Renal pelvis (tissue), 4 donors: Measurements from ENCODE around the gene TOPAZ1. TPM values are rescaled to one million over a fixed set of nuclear protein-coding genes. Genes with fewer than 3 reads are reported as not detected.

Source experiments
- DNase-seq: peaks from one replicate; pipeline ENCODE4 v3.0.0-alpha.2; 2013
- polyA plus RNA-seq, 3 donors: library from polyadenylated mRNA; unstranded; fragments of 120-200 nt; gene quantifications; one replicate each; pipeline ENCODE4 v1.2.1, GENCODE V29; 2013; ENCODE audit not compliant: insufficient read length in 3 of 3

TOPAZ1 gene
- polyA plus RNA-seq, 3 donors, result not detected

- no peak for DNase-seq
Measured at GRCh38 chr3:44242721-44243120, 1.0 kb downstream of the TOPAZ1 start.

GRCh38 chr3:44248152-44248551, 6.5 kb downstream of the TOPAZ1 start:
- DNase-seq, result no peak

GRCh38 chr3:44252332-44252959, 10.8 kb downstream of the TOPAZ1 start:
- DNase-seq, result peak; percentile 5

DNA sequence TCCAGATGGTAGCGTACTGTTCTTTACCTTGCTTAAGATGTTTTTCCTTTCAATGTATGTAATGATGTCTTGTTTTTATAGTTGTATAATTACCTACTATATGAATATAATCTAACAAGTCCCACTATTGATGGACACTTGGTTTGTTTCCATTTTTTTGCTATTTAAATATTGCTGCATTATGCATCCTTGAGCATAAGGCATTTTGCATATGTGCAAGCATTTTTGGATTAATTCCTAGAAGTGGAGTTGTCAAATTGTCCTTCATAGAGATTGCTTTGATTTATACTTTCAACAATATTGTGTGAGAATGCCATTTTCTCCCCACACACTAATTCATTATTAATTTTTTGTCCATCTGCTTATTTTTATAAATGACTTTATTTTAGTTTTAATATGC, 17.7 kb downstream of the TOPAZ1 start:
- DNase-seq, result no peak

DNA sequence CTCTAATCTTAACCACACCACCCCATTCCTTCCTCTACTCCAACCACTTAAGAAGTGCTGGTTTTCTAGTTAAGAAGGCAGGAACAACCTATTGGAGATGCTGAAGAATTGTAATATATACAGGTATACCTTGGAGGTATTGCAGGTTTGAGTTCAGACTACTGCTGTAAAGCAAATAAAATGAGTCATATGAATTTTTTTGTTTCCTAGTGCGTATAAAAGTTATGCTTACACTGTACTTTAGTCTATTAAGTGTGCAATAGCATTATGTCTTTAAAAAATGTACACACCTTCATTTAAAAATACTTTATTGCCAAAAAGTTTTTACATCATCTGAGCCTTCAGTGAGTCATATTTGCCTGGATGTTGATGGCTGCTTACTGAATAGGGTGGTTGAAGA, 22.5 kb downstream of the TOPAZ1 start:
- no peak for DNase-seq

DNA sequence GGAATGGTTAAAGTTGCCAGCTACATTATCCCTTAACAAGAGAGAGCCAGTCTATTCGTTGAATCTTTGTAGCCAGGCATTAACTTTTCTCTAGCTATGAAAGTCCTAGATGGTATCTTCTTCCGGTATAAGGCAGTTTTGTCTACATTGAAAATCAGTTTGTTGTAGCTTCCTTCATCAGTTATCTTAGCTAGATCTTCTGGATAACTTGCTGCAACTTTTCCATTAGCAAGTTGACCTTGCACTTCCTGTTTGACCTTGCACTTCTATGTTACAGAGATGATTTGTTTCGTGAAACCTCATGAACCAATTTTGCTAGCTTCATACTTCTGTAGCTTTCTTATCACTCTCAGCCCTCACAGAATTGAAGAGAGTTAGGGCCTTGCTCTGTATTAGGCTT, 24.1 kb downstream of the TOPAZ1 start:
- no peak for DNase-seq

DNA sequence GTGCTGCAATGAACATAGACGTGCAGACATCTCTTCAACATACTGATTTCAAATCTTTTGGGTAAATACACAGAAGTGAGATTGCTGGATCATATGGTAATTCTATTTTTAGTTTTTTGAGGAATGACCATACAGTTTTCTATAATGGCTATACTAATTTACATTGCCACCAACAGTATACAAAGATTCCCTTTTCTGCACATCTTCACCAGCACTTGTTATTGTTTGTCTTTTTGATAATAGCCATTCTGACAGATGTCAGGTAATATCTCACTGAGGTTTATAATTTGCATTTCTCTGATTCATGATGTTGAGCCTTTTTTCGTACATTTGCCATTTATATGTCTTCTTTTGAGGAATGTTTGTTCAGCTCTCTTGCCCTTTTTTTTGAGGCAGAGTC, 30.5 kb downstream of the TOPAZ1 start:
- DNase-seq, result no peak

DNA sequence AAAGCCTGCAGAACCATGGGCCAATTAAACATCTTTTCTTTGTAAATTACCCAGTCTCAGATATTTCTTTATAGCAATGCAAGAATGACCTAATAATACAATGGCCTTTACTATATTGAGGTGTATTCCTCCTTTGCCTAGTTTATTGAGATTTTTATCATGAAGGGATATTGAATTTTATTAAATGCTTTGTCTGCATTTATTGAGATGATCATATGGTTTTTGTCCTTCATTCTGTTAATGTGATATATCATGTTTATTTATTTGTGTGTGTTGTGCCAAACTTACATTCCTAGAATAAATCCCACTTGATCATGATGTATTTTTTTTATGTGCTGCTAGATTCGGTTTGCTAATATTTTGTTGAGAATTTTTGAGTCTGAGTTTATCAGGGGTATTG, 36.2 kb downstream of the TOPAZ1 start:
- no peak for DNase-seq

- no peak for DNase-seq
Measured at GRCh38 chr3:44280077-44280476, 38.4 kb downstream of the TOPAZ1 start.

DNA sequence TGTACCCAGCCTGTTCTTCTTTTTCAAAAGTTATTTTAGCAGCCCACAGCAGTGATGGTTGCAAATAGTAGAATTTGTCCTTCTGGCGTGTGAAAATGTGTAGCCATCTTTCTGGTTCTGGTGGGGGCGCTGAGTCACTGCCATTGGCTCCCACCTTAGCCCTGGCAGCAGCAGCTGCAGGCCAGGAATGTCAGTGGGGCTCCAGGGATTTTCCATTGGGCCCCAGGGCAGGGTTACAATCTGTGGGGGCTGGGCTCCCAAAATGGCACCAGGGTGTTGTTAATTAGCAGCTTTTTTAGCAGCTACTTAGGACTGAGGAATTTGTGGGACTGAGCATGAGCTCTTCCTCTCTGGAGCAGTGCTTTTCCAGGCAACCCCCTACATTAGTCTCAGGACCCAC, 38.9 kb downstream of the TOPAZ1 start:
- no peak for DNase-seq

DNA sequence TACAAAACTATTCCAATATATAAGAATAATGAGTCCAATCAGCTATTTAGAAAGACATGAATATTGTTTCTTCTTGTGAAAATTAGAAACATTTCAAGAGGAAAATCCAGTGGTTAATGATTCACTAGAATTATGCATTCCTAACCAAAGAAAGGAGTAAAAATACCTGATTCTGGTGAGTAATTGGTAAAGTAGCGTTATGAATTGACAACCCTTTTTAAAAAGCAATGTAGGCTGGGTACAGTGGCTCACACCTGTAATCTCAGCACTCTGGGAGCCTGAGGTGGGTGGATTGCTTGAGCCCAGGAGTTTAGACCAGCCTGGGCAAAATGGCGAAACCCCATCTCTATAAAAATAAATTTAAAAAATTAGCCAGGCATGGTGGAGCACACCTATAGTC, 43.3 kb downstream of the TOPAZ1 start:
- DNase-seq, result no peak

GRCh38 chr3:44289882-44290462, 48.3 kb downstream of the TOPAZ1 start:
- no peak for DNase-seq

- DNase-seq, result no peak
Measured at GRCh38 chr3:44292276-44292675, 50.6 kb downstream of the TOPAZ1 start.

DNA sequence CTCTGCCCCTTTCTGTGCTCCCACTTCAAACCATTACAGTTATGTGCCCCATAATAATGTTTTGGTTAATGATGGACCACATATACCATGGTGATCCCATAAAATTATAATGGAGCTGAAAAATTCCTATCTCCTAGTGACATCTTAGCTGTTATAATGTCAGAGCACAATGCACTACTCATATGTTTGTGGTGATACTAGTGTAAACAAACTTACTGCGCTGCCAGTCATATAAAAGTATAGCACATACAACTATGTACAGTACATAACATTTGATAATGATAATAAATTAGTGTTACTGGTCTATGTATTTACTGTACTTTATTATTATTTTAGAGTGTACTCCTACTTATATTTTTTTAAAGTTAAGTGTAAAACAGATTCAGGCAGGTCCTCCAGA, 51.3 kb downstream of the TOPAZ1 start:
- no peak for DNase-seq

DNA sequence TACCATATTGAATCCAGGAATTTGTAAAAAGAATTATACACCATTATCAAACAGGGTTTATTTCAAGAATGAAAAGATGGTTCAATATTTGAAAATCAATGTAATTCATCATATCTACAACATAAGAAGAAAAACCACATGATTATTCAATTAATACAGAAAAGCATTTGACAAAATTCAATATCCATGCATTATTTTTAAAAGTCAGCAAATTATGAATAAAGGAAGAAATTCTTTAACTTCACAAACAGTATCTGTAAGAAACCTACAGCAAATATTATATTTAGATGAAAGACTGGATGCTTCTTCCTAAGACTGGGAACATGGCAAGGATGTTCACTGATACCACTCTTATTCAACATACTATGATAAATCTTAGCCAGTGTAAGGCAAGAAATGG, 55.6 kb downstream of the TOPAZ1 start:
- DNase-seq, result no peak

- DNase-seq, result no peak
Measured at GRCh38 chr3:44301746-44302145, 60.1 kb downstream of the TOPAZ1 start.

GRCh38 chr3:44309500-44309899, 67.8 kb downstream of the TOPAZ1 start:
- no peak for DNase-seq

GRCh38 chr3:44318891-44319311, 77.2 kb downstream of the TOPAZ1 start:
- DNase-seq, result no peak

- DNase-seq, result no peak
Measured at GRCh38 chr3:44321335-44321734, 79.6 kb downstream of the TOPAZ1 start.

DNA sequence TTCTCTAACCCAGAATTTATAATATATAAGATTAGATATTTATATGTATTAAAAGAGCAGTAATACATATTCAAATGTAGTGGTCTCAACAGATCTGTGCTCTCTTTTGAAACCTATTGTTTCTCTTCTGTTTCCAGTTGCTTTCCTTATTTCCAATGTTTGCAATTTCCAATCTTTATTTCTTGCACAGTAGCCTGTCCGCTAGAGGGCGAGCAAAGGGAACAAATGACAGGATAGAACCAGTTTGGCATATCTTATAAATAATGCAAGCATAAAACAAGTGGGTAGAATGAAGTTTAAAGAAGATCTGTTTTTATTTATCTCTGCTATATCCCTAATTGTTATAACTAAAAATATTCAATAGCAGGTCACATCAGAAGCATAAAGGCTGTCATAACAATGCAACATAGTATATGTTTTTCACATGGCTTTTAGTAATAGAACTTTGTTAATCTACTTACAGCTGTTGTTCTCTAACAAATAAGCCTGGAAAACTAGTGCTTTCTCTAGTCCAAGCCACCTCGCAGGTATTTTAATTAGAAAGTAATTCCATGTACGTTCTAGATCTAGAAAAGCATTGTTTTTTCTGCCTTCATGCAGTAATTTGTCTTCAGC, 81.8 kb downstream of the TOPAZ1 start:
- DNase-seq, result peak; percentile 60

GRCh38 chr3:44324584-44324983, 82.9 kb downstream of the TOPAZ1 start:
- DNase-seq, result no peak

DNA sequence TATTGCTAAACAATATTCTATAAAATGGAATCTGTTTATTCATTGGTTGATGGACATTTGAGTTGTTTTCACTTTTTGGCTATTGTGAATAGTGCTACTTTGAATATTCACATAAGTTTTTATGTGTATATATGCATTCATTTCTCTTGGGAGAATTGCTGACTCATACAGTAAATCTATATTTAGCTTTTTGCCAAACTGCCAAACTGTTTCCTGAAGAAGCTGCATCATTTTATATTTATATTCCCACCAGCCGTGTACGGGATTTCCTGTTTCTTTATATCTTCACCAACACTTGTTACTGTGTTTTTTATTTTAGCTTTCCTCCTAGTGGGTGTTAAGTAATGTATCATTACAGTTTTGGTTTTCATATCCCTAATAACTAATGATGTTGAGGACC, 84.3 kb downstream of the TOPAZ1 start:
- DNase-seq, result no peak

DNA sequence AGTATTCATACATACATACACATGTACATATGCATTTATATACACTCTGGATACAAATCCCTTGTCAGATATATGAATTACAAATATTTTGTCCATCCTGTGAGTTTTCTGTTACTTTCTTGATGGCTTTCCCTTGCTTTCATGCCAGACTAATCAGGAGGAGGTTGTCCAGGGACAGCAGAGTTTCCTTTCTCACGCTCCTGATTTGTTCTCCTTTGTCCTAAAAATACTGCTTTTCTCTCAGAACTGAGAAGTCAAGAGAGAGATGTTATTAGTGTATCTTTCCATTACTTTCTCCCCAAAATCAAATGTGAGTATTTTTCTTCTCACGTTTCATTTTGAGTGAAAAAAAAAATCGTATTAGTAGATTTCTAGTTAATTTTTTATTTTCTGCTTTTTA, 84.8 kb downstream of the TOPAZ1 start:
- no peak for DNase-seq

DNA sequence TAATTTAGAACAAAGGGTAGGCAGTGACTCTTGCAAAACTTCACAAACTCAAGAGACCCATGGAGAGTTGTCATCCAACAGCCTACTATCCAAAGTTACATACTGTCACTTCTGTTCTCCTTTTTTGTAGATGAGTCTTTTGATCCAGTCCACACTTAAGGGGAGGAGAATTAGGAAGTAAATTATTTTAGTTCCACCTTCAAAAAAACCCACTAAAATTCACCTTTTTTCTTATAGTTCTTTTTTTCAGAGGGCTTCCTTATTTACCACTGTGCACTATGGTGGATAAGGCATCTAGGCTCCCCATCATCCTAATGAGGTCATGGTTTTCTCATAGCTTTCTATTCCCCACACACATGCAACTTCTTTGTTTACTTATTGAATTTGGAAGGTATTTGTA, 88.3 kb downstream of the TOPAZ1 start:
- no peak for DNase-seq
